Measurements from ENCODE around the gene PEX5L.

GRCh38 chr3:180040966-180041365 lies 4.2 kb upstream of the PEX5L start:
- TF ChIP-seq SMC3 (conservative IDR thresholded peaks at IDR 0.05; ENCODE audit: poor library complexity) = no peak
- TF ChIP-seq, protein P1, sequence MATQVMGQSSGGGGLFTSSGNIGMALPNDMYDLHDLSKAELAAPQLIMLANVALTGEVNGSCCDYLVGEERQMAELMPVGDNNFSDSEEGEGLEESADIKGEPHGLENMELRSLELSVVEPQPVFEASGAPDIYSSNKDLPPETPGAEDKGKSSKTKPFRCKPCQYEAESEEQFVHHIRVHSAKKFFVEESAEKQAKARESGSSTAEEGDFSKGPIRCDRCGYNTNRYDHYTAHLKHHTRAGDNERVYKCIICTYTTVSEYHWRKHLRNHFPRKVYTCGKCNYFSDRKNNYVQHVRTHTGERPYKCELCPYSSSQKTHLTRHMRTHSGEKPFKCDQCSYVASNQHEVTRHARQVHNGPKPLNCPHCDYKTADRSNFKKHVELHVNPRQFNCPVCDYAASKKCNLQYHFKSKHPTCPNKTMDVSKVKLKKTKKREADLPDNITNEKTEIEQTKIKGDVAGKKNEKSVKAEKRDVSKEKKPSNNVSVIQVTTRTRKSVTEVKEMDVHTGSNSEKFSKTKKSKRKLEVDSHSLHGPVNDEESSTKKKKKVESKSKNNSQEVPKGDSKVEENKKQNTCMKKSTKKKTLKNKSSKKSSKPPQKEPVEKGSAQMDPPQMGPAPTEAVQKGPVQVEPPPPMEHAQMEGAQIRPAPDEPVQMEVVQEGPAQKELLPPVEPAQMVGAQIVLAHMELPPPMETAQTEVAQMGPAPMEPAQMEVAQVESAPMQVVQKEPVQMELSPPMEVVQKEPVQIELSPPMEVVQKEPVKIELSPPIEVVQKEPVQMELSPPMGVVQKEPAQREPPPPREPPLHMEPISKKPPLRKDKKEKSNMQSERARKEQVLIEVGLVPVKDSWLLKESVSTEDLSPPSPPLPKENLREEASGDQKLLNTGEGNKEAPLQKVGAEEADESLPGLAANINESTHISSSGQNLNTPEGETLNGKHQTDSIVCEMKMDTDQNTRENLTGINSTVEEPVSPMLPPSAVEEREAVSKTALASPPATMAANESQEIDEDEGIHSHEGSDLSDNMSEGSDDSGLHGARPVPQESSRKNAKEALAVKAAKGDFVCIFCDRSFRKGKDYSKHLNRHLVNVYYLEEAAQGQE (IDR thresholded peaks at IDR 0.05; ENCODE audit: borderline replicate concordance) = no peak
- TF ChIP-seq EP300 (conservative IDR thresholded peaks at IDR 0.05; ENCODE audit: poor library complexity, severe bottlenecking) = no peak
- TF ChIP-seq, protein P2, sequence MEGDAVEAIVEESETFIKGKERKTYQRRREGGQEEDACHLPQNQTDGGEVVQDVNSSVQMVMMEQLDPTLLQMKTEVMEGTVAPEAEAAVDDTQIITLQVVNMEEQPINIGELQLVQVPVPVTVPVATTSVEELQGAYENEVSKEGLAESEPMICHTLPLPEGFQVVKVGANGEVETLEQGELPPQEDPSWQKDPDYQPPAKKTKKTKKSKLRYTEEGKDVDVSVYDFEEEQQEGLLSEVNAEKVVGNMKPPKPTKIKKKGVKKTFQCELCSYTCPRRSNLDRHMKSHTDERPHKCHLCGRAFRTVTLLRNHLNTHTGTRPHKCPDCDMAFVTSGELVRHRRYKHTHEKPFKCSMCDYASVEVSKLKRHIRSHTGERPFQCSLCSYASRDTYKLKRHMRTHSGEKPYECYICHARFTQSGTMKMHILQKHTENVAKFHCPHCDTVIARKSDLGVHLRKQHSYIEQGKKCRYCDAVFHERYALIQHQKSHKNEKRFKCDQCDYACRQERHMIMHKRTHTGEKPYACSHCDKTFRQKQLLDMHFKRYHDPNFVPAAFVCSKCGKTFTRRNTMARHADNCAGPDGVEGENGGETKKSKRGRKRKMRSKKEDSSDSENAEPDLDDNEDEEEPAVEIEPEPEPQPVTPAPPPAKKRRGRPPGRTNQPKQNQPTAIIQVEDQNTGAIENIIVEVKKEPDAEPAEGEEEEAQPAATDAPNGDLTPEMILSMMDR (IDR thresholded peaks at IDR 0.05; ENCODE audit: poor library complexity, severe bottlenecking) = no peak
- no peak for TF ChIP-seq RAD21 (conservative IDR thresholded peaks at IDR 0.05)
- TF ChIP-seq EZH2 (IDR thresholded peaks at IDR 0.05; ENCODE audit: borderline replicate concordance, insufficient read depth, low read length, poor library complexity, severe bottlenecking) = no peak
- no peak for TF ChIP-seq POLR2AphosphoS5 (IDR thresholded peaks at IDR 0.05)
- TF ChIP-seq TAF1 (IDR thresholded peaks at IDR 0.05; ENCODE audit: low read depth) = no peak
- TF ChIP-seq MXI1 (conservative IDR thresholded peaks at IDR 0.05; ENCODE audit: poor library complexity, severe bottlenecking) = no peak
